IPS DF 19.7 (cell line): ENCODE results near the gene PPARGC1A.

Experiments used
- DNase-seq: peaks from one replicate; pipeline ENCODE4 v3.0.0-alpha.2; 2013; ENCODE audit warnings: low read depth, low spot score

PPARGC1A gene

DNA sequence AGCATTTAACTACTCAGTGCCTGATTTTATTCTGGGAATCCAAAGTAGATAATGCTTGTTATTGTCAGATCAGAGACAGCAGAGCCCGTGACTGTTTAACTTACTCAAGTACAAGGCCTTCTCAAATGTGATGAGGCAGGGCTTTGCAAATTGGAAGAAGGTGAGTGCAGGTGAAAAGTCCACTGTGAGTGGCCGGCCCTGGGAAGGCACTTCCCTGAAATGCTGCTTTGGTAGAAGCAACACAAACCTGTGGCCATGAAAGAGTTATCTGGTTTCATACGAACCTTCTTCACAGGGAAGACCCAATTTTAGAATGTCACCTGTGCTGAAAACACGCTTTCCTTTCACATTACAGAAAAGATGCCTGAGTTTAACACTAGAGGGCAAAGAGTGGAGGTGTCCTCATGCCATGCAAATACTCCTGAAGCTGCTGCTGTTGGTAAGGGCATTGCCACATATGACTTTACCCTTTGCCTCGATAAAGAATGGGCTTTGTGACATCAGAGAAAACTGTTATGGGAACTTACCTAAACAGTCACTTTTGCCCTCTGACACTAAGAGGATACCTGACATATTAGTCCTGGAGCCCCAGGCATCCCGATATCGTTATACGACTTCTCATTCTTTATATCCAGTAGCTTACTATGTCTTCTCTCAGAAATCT lies 8.0 kb downstream of the PPARGC1A start:
- no peak for DNase-seq

DNA sequence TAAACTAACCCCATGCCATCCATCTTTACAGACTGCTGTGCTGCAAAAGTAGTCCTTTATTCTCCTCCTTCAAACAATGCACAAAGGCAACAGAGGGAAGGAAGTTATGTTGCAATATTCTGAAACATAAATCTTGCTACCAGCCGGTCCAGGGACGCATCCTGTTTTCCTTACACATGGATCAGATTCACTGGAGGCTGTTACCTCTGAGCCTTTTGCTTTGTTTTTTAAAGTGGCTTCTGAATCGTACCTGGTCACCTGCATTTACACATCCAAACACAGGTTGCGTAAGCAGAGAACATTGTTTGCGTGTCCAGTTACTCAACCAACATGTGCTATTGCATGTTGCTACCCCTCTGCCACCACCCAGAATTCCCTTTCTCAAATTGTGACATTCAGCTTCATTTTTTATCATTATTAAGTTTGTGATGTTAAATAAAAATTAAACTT lies 8.8 kb downstream of the PPARGC1A start:
- DNase-seq: no peak

DNA sequence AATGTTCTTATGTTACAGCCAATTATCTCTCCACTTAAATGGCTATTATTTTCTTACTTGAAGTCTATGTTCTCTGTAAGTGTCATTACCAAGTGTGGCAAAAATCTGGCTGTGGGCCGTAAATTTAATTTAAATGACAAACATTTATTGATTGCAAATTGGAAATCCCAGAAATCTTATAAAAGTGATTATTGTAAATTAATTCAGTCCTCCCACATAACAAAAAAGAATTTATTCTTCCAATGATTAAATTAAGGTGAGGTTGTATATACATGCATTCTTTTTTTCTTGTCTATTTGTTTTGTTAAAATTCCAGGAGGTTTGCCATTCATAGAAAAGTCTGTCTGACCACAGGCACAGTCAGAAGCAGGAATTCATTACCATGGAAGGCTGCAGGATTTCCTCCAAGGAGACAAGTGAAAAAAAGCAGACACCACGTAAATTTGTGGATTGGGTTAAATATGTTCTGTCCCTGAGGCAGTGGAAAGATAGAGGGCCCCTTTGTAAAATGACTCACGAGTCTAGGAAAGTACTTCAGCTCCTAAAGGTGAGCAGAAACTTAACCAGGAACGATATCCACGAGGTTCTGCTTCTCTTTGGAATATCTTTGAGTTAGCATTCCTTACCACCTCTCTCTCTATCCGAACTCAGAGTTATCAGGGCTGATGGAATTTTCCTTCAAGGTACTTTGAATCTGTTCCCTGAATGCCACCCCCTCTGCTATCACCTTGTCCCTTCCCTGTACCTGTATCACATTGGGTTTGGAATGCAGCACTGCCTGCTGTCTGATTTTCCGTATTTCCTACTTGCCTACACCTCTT lies 10.7 kb downstream of the PPARGC1A start:
- DNase-seq: no peak

DNA sequence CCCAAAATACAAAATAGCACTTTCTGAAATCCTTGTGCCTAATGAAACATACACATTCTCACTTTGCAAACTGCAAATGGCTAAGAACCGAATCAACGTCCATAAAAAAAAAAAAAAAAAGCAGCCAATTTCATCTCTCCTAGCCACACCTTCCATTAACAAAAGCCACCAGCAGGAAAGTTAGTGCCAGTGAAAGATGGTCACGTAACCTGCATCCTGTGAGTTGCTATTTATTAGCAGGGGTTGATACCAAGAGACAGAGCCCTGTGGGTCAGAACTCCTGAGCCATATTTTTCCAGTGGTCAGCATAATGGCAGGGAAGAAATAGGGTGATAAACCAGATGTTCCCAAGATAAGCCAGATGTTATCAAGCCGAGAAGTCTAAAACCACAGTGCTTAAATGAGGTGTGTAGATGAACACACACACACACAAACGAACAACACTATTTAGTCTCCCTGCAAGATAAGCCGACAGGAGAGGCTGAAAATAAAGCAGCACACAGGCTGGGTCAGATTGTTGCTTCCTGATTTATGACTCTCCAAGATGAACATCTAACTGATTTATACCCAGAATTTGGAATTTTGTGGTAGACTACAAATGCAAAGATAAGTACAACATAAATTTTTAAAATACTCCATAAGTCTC lies 11.5 kb downstream of the PPARGC1A start:
- no peak for DNase-seq

DNA sequence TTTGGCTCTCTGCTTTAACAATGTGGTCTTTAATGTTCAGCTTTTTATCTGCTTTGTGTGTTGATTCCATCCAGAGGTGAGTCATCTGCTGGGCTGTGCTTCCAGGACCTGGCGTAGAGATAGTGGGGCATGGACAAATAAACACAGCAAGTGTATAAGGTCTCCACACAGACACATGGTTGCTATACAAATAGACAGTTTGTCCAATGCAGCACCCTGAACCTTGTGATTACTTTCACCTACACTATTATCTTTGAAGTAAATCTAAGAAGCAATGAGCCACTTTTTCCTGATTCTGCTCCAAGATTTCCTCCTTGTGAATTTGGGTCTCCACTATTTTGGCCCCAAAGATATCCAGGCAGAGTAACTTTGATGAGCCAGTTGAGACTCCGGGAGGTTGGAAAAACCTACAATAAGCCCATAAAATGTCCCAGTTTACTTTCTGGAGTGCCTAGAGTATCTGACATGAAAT lies 12.1 kb downstream of the PPARGC1A start:
- DNase-seq: no peak

DNA sequence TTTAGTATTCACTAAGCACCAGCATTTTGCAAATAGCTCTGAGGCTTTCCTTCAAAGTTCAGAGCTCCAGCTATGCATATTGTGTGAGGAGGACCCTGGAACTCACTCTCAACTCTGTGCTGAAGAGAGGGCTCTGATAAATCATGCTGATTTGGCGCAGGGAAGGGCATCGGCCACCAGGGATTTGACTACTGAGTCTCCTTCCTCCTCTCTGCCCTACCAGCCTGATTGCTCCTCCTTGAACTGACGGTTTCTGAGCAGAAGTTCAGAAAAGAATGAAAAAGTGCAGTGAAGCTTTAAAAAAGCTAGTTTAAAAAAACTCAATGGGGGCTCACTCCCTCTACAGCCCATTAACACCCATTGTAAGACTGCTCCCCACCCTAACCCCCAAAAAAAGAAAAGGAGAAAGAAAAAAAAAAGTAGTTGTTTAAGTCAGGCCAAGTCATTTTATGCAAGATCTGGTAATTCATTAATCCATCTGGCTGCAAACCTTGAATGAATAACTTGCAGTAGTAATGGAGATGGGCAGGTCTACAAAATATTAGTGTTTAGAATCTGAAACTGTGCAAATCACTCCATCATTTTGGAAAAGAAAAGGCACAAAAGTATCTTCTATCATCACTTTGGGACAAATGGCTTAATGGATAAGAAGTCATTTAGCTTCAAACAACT lies 13.3 kb downstream of the PPARGC1A start:
- no peak for DNase-seq

DNA sequence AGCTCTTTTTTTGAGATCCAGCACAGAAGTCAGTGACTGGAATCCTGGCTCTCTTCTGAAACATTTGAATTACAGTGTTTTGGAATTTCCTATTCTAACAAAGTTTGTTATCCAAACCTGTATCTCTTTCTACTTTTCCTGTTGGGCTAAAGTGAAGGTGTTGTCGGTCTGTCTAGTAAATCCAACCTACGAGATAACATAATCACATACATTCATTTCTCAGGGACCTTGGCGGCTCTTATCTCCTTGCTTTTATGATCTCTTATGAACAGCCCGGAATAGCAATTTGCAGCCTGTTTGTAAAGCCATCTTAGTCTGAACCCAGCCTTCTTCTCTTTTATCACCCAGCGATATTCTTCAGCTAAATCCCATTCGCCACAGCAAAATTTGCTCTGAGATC lies 14.5 kb downstream of the PPARGC1A start:
- DNase-seq: no peak

DNA sequence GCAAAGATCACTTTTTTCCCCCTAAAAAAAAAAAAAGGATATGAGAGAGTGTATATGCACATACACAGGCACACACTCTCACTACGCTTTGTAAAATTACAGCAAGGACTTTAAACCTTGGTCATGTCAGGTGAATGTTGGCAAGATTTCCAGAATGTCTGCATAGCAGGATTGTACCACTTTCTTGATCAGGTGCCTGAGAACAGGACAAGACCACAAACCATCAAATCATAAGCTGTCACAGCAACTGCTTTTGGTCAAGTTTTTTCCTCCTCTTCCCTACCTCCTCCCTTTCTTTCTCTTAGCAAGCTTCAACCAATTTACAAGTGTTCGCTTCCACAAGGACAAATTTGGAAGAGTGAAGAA lies 15.3 kb downstream of the PPARGC1A start:
- no peak for DNase-seq

DNA sequence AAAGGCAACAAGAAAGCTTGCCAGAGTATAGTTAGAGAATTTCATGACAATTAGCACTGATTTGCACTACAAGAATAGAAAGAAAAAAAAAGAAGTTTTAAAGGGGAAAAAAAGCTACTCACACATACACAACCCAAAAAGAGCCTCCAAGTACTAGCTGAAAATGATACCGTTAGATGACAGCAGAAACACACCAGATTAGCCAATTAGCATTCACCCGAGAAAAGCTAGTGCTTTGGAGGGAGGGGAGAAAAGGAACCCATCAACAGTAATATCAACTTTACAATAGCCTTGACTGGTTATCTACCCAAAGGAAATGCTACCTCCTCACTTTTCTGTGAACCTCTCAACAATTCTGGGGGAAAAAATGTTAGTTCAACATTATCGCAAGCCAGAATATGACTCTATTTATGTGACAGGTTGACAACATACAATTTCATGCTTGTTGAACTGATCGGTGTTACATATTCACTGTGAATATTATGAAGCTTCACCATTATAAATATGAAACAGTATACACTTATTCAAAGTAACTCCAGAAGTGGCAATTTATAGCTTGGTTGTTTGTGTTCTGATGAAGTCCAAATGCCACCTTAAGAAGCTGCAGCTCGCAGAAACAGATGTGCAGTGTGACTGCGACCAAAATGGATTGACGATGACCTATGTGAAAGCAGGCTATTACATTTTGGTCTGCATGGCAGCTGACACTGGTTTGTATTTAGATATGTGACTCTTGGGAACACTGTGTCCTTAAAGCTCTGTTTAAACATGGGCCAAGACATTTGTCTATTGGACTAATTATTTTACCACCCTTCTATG lies 15.9 kb downstream of the PPARGC1A start:
- DNase-seq: no peak

DNA sequence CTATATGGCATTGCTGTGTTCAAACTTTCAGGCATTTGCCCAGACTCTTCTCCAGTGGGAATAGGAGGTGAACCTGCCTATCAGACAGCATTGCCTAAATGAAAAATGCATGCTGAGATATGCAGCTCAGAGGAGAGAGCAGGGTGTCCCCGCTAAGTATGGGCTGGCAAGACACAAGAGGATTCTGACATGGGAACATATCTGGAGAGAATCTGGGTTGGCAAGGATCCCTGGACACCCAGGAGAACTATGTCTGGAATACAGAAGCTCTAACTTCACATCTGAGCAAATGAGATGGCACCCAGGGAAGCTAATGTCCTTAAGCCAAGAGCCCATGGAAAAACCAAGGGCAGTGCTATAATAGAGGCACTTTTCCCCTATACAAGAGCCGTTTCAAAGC lies 18.4 kb downstream of the PPARGC1A start:
- no peak for DNase-seq

DNA sequence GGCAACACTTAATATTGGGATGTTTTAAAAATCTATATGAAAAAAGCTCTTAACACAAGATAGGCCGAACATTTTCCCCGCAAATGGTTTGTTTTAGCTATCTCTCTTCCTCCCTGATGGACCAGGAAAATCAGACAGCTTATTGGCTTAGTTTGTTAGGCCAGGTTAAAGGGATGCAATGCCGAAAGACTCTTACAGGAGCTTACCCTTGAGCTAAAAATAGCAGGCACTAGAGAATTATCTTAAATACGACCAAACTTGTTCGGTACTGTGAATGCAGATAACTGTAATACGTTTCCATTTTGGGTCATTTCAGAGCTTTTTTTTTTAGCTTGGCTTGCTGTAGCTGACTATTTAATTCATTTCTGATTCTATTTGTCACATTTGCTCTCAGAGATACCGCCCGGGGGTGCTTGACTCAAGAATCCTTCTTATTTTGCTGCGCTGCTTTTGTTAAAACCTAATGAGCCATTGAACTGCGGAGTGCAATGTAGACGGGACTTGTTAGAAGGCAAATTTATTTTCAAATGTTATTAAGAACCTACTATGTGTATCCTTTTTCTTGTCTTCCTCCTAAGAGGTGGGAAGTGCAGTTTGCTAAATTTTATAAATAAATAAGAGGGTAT lies 23.3 kb downstream of the PPARGC1A start:
- DNase-seq: no peak

DNA sequence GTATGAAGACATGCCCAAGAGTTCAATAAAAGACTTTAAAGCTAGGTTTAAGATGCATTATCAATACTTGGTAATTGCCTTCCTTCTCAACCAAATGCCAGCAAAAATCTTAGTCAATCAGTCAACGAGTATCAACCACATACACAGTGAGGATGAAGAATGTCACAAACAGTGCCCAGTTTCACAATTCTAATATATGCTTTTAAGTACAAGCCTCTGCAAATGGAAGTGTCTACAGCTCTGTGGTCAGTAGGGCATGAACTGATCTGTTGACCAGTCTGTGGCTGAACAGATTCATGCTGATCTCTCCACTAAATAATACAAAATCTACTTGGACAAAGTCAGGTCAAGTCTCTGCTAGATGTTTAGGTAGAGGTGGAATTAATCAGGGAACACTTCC lies 27.9 kb downstream of the PPARGC1A start:
- DNase-seq: no peak

DNA sequence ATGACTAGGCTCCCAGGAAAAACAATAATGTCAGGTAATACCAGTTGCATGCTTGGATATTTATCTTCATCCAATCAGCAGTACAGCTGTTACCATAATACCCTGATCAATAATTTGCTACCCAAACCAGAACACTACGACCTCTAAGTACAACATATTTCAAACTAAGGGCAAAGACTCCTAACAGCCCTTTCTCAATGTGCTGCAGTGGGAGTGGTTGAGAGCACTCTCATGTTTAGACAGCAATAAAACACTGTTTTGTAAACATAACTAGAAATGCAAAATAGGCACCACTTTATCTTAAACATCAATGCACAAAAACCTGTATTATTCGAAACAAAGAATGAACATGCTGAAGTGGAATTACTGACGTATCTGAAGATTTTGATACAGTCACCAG lies 28.9 kb downstream of the PPARGC1A start:
- DNase-seq: no peak

DNA sequence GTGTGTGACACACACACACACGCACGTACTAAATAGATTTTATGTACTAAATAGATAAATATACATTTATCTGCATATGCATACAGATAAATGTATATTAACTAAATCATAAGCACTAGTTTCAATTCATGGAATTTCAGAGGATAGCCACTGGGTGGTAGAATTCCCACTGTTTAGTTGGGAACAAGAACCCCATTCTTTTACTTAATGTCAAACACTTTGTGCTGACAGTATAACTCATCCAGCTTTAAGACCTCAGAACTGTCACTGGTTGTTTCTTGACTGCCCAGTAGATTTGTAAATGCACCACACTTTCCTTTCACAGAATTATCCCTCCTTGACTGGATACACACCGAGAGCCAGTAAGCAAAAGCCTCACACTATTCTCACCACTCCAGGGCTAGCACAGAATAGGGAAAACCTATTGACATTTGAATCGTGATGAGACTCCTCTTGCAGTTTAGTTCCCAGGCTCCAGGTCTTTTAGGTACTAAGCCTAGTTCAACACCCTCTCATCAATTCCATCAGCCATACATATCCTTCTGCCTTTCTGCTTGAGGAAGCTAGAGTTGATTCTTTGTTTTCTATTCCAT lies 32.4 kb downstream of the PPARGC1A start:
- no peak for DNase-seq

DNA sequence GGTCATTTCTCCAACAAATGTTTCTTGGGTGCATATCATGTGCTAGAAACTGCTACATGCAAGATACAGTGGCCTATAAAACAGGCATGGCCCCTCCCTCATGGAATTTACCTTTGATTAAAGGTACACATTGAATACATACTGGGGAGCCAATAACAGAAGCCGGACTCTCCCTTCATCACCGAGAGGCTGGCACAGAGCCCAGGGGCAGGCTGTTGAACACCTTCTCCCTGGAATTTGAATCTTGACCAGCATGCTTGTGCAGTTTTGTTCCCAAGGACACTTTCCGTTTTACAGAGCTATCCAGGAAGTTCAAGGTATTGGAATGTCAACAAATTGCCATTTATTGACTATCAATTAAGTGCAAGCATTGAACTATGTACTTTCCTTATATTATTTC lies 33.2 kb downstream of the PPARGC1A start:
- no peak for DNase-seq

DNA sequence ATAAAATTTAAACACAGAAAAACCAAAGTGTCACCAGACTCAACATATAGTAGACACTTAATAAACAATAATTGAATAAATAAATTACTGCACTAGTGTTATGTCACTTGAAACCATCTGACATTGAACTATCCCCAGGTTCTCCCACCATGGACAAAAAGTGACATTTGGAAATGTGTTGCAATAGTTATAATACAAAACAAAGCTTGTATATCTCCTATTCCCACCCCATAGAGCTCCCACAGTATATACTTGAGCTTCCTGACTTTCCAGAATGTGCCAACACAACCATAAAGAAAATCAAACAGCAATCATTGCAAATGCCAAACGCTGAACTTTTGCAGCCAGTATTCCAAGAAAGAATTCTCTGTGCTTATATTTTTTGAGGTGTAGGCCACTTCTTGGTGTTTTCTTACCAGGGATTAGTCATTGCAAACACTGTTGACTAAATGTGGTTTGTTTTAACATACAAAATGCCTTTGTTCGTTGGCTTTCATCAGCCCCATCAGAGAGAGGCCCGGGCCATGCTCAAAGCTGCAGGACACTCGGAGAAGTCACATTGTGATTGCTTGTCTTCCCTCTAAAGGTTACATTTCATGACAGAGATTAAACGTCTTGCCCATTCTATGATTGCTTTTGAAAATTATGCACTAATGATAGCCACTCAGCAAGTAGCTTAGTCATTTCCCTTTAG lies 33.8 kb downstream of the PPARGC1A start:
- DNase-seq: no peak

DNA sequence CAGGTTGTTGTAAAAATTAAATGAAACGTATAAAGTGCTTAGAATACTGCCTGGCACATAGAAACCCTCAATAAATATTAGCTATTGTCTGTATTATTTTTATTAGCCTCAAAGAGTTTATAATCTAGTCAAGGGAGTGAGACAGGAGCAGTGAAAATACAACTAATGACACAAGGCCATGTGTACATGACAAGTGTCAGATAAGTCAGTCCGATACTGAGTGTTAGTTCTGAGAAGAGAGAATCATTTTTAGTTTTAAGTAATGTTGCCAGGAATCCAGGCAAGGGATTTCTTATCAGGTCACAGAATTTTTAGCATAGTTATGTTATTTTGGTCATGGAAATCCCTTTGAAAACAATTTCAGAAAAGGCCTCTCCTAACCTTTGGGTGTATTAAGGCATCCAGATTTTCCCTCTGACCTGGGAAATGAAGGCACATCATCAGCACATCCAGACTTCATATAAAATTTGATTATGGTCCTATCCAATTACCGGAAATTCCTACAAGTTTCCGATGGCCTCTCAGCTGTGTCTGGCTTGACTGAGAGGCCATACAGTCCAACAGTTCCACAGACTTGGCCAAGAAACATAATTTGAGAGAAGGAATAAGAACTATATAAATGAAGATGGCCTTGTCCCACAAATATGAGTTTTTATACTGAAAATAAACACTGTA lies 35.7 kb downstream of the PPARGC1A start:
- DNase-seq: no peak

DNA sequence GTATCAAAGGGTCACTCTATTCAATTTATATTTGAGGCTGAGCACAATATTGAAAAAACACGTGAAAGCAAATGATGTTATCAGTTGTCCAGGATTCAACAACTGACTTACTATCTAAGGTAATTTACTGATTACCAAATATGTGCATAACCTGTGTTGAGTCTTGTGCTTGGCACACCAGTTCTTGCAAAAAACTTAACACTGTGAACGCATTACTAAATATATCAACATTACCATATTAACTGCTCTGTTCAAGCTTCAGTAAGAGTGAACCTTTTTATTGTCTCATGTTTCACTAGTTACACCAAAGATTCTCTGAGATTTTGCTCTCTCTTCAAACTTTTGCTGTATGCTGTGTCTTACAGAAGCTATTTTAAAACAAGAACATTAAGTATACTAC lies 38.4 kb downstream of the PPARGC1A start:
- no peak for DNase-seq

DNA sequence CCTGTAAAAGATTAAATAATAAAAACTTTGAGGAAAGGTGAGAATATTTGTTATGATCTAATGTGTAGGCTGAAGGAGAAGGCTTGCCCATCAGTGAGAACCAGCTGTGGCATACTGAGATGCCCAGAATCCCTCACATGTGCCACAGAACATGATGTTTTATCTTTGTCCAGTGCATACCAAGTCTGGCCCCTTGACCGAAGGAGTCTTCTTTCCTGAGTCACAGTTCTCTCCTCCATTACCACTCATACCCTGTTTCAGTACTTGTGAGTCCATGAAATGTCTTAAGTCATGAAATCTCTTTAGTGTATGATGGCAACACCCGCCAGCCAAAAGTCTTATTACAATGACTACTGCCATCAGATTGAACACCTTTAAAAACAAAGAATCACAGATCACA lies 42.7 kb downstream of the PPARGC1A start:
- DNase-seq: no peak
